GM19351 (cell line): ENCODE data around the gene SELENOO.

Source experiments
- ATAC-seq: cut with Tn5 transposase; IDR thresholded peaks from one replicate; pipeline ENCODE4 v1.9.1; 2021; ENCODE audit warnings: mild to moderate bottlenecking, moderate library complexity; ENCODE audit not compliant: unreplicated experiment

Gene SELENOO

GRCh38 chr22:50264104-50264745 lies 63.4 kb downstream of the SELENOO start:
- ATAC-seq: no peak

DNA sequence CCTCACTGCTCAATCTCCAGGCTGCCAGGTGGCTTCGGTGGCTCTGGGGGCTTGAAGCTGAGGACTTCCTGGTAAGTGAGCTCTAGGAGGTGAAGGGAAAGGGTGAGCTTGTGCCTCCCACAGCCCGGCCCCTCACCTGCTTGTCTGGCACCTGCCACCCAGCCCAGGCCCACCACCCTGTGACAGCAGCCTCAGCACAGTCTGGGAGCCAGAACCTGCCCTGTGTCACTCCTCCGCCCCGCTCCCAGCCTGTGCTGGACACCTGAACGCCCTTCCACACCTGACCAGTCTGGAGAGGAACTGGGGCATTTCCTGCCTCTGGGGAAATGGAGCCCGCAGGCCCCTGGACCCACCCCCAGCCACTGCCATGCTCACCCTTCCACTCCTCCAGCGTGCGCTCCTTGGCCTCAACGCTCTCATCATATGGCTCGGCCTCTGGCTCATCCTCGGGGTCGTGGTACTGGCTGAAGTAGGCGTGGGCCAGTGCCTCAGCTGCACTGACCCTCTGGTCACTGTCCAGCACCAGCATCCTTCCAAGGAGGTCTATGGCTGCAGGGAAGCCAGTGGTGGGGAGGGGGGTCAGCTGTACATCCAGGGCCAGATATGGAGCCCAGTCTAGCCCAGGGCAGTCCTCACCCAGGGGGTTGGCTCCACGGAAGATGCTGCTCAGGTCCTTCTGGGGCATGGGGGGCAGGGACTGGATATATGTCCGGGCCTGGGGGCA lies 64.3 kb downstream of the SELENOO start:
- ATAC-seq: no peak

DNA sequence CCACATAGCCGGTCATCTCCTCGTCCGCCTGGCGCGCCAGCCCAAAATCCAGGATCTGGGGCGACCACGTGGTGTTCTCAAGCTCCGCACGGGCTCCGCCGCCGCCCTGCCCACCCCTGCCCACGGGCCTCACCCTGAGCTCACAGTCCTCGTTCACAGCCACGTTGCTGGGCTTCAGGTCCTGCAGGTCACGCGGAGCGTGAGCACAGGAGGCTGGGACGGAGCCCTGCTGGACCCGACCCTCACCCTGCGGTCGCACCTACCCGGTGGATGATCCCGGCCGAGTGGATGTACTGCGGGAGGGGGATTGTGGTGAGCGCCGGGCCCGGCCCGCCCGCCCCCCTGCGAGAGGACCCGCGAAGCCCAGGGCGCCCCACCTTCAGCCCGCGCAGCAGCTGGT lies 66.2 kb downstream of the SELENOO start:
- no peak for ATAC-seq
